Caco-2 (cell line): ENCODE results near the gene AKT3. TPM values are rescaled to one million over a fixed set of nuclear protein-coding genes. Genes with fewer than 3 reads are reported as not detected.
A peak's percentile ranks its signal among the peaks of the same experiment; 100 is the strongest.

Source experiments
- BruUV-seq: library from RNA; stranded (reverse); fragments of 400-500 nt; replicated peaks from 2 replicates; lab custom pipeline; 2021; lab: Mats Ljungman, UMichigan
- CTCF ChIA-PET: fragments of 300-600 bp; sonication (Branson Sonifier 250); formaldehyde crosslinking; loops from one replicate; lab custom pipeline; 2022; ENCODE audit warnings: antibody characterized with exemption; lab: Charles Lee
- POLR2A ChIA-PET: fragments of 300-600 bp; sonication (Branson Sonifier 250); formaldehyde crosslinking; loops from one replicate; lab custom pipeline; 2022; ENCODE audit warnings: antibody characterized with exemption; lab: Charles Lee
- DNase-seq, 2 experiments: peaks; one replicate each; pipeline versions ENCODE4 v3.0.0 to v3.0.0-alpha.2; 2020 to 2022
- H3K27me3 ChIP-seq: replicated peaks from 2 replicates; pipeline ENCODE4 v1.6.0; 2011; ENCODE audit warnings: low read length; ENCODE audit not compliant: control insufficient read depth, insufficient read depth
- H3K36me3 ChIP-seq: 2 replicates; pipeline ENCODE4 v1.5.1; 2011; ENCODE audit warnings: low read length; ENCODE audit not compliant: control insufficient read depth, insufficient read depth
- H3K4me1 ChIP-seq: fragments of 250-450 bp; sonication (Bioruptor Pico); 2 replicates; pipeline ENCODE4 v1.5.1; 2020; ENCODE audit warnings: mild to moderate bottlenecking
- H3K4me3 ChIP-seq: 2 replicates; pipeline ENCODE4 v1.5.1; 2011; ENCODE audit warnings: low read depth, mild to moderate bottlenecking, control low read depth, low read length
- H3K9me3 ChIP-seq: fragments of 250-450 bp; sonication (Bioruptor Pico); 2 replicates; pipeline ENCODE4 v1.5.1; 2020; ENCODE audit warnings: mild to moderate bottlenecking, moderate library complexity
- H3K27ac Mint-ChIP-seq: one replicate; pipeline ENCODE4 v1.8.0; 2022; ENCODE audit warnings: mixed read lengths; ENCODE audit not compliant: unreplicated experiment
- H3K27me3 Mint-ChIP-seq: one replicate; pipeline ENCODE4 v1.8.0; 2022; ENCODE audit warnings: mixed read lengths; ENCODE audit not compliant: insufficient read depth, unreplicated experiment
- H3K36me3 Mint-ChIP-seq: one replicate; pipeline ENCODE4 v1.8.0; 2022; ENCODE audit warnings: mild to moderate bottlenecking, mixed read lengths; ENCODE audit not compliant: insufficient read depth, unreplicated experiment
- H3K4me1 Mint-ChIP-seq: one replicate; pipeline ENCODE4 v1.8.0; 2022; ENCODE audit warnings: low read depth, mixed read lengths; ENCODE audit not compliant: unreplicated experiment
- H3K4me3 Mint-ChIP-seq: one replicate; pipeline ENCODE4 v1.8.0; 2022; ENCODE audit warnings: mild to moderate bottlenecking, moderate library complexity, mixed read lengths; ENCODE audit not compliant: unreplicated experiment
- H3K9me3 Mint-ChIP-seq: one replicate; pipeline ENCODE4 v1.8.0; 2022; ENCODE audit warnings: mixed read lengths; ENCODE audit not compliant: unreplicated experiment
- intact Hi-C: fragments of 100-400 bp; cut with micrococcal nuclease; formaldehyde crosslinking; loops from one replicate; pipeline ENCODE4 v1.10.0; 2022; ENCODE audit not compliant: unreplicated experiment
- total RNA-seq: library from RNA; stranded (reverse); gene quantifications from 2 replicates; pipeline ENCODE4 v1.2.3, GENCODE V29; 2022
- TF ChIP-seq, protein P1 (sequence below), 2 experiments: fragments of 200-600 bp in 1 of 2; IDR thresholded peaks; 1 replicate in 1 of 2; 2 replicates in 1 of 2; pipeline versions ENCODE4 v1.5.1 to v1.8.0; 2011 to 2022; ENCODE audit warnings: antibody characterized with exemption in 1 of 2, control low read depth in 1 of 2, inconsistent platforms in 1 of 2, low read depth in 1 of 2, low read length in 1 of 2, mild to moderate bottlenecking in 1 of 2, moderate library complexity in 1 of 2; ENCODE audit not compliant: insufficient read depth in 1 of 2, severe bottlenecking in 1 of 2, unreplicated experiment in 1 of 2

Gene AKT3
- total RNA-seq, 1 experiment from 2014 or later, result 3.7 TPM

GRCh38 chr1:243740255-243740999 lies 109.6 kb downstream of the AKT3 start:
- no peaks in the 10 kb centered on the region for H3K9me3 Mint-ChIP-seq
- 0 out of 2 replicates have a peak, but pooled peaks cover 7% of the 10 kb centered on the region for H3K9me3 ChIP-seq
- no peaks in the 10 kb centered on the region for H3K27me3 ChIP-seq
- intact Hi-C loops, result no loop called here
- DNase-seq, result no peak
- ChIA-PET CTCF (no interaction called here), POLR2A (no interaction called here)
- BruUV-seq, result no TSS peak
- peaks cover 11% of the 10 kb centered on the region for H3K4me1 Mint-ChIP-seq
- H3K27me3 Mint-ChIP-seq, result no peaks in the 10 kb centered on the region
- TF ChIP-seq, protein P1, sequence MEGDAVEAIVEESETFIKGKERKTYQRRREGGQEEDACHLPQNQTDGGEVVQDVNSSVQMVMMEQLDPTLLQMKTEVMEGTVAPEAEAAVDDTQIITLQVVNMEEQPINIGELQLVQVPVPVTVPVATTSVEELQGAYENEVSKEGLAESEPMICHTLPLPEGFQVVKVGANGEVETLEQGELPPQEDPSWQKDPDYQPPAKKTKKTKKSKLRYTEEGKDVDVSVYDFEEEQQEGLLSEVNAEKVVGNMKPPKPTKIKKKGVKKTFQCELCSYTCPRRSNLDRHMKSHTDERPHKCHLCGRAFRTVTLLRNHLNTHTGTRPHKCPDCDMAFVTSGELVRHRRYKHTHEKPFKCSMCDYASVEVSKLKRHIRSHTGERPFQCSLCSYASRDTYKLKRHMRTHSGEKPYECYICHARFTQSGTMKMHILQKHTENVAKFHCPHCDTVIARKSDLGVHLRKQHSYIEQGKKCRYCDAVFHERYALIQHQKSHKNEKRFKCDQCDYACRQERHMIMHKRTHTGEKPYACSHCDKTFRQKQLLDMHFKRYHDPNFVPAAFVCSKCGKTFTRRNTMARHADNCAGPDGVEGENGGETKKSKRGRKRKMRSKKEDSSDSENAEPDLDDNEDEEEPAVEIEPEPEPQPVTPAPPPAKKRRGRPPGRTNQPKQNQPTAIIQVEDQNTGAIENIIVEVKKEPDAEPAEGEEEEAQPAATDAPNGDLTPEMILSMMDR (IDR thresholded peaks at IDR 0.05; ENCODE audit: insufficient read depth in 1 of 2, low read depth in 1 of 2, low read length in 1 of 2, severe bottlenecking in 1 of 2, unreplicated experiment in 1 of 2), result no peak
- peaks cover 15% of the 10 kb centered on the region for H3K4me1 ChIP-seq
- H3K4me3 Mint-ChIP-seq, result no peak overlapping the region
- peaks cover 6% of the 10 kb centered on the region for H3K36me3 Mint-ChIP-seq
- H3K36me3 ChIP-seq, result no peaks in the 10 kb centered on the region
- no peak overlapping the region for H3K27ac Mint-ChIP-seq
- H3K4me3 ChIP-seq, result no peak overlapping the region

GRCh38 chr1:243739335-243740003 lies 110.6 kb downstream of the AKT3 start:
- ChIA-PET CTCF (no interaction called here), POLR2A (no interaction called here)
- Mint-ChIP-seq H3K4me3 (no peak overlapping the region), H3K4me1 (peaks cover 11% of the 10 kb centered on the region), H3K27me3 (no peaks in the 10 kb centered on the region), H3K9me3 (no peaks in the 10 kb centered on the region), H3K27ac (no peak overlapping the region), H3K36me3 (peaks cover 6% of the 10 kb centered on the region)
- intact Hi-C loops, result no loop called here
- Histone ChIP-seq H3K27me3 (no peaks in the 10 kb centered on the region), H3K4me3 (no peak overlapping the region), H3K9me3 (0 out of 2 replicates have a peak, but pooled peaks cover 7% of the 10 kb centered on the region), H3K36me3 (no peaks in the 10 kb centered on the region), H3K4me1 (peaks cover 15% of the 10 kb centered on the region)
- TF ChIP-seq, protein P1 (IDR thresholded peaks at IDR 0.05; ENCODE audit: insufficient read depth in 1 of 2, low read depth in 1 of 2, low read length in 1 of 2, severe bottlenecking in 1 of 2, unreplicated experiment in 1 of 2), result no peak
- BruUV-seq, result no TSS peak
- DNase-seq, result peak in 1 of 2 experiments; percentile 3

- peaks cover 11% of the 10 kb centered on the region for H3K4me1 Mint-ChIP-seq
- CTCF ChIA-PET, result no interaction called here
- intact Hi-C loops, result no loop called here
- peaks cover 15% of the 10 kb centered on the region for H3K4me1 ChIP-seq
- POLR2A ChIA-PET, result no interaction called here
- peaks cover 6% of the 10 kb centered on the region for H3K36me3 Mint-ChIP-seq
- H3K36me3 ChIP-seq, result no peaks in the 10 kb centered on the region
- H3K9me3 Mint-ChIP-seq, result no peaks in the 10 kb centered on the region
- no peak overlapping the region for H3K27ac Mint-ChIP-seq
- TF ChIP-seq, protein P1 (IDR thresholded peaks at IDR 0.05; ENCODE audit: insufficient read depth in 1 of 2, low read depth in 1 of 2, low read length in 1 of 2, severe bottlenecking in 1 of 2, unreplicated experiment in 1 of 2), result no peak
- H3K4me3 ChIP-seq, result no peak overlapping the region
- BruUV-seq, result no TSS peak
- 0 out of 2 replicates have a peak, but pooled peaks cover 7% of the 10 kb centered on the region for H3K9me3 ChIP-seq
- H3K27me3 ChIP-seq, result no peaks in the 10 kb centered on the region
- DNase-seq, result no peak
- H3K27me3 Mint-ChIP-seq, result peaks cover 2% of the 10 kb centered on the region
- H3K4me3 Mint-ChIP-seq, result no peak overlapping the region
These were observed 112.0 kb downstream of the AKT3 start for GRCh38 chr1:243738020-243738419.
